Measurements from ENCODE around the gene UNC5A. TPM values are rescaled to one million over a fixed set of nuclear protein-coding genes. Genes with fewer than 3 reads are reported as not detected.

Gene UNC5A
- total and polyA plus RNA-seq, 11 donors = 0.09 to 0.43 (median 0.20) TPM; not detected in 7

- no peak for ATAC-seq
- Histone ChIP-seq H3K27me3 (peaks cover 33 to 80% (median 50%) of the 10 kb centered on the region in 9 donors), H3K4me1 (peaks cover 0 to 15% (median 3%) of the 10 kb centered on the region in 12 donors), H3K4me3 (peak overlapping the region in 11 of 12 donors; percentile 10 to 51 (median 40)), H3K36me3 (no peaks in the 10 kb centered on the region), H3K9me3 (no peaks in the 10 kb centered on the region), H3K27ac (no peak overlapping the region)
- TF ChIP-seq POLR2A (IDR thresholded peaks at IDR 0.05) (no peak), CTCF (IDR thresholded peaks at IDR 0.05) (no peak)
- intact Hi-C loops (cut with DNase I) = loop anchor here in 3 of 10 donors (5.0 to 10.0 kb wide), 3 partner anchors 140 to 153 kb away; no protein-coding TSS in a partner anchor
- 1 to 10% (median 2%) methylated on average over 9 to 42 of the region's 42 CpGs; no CpG with 5 or more reads in 1 of the 4 donors for WGBS, 4 donors
- DNase-seq = no peak
Observed at GRCh38 chr5:176817369-176817840, 7.0 kb downstream of the UNC5A start.

DNA sequence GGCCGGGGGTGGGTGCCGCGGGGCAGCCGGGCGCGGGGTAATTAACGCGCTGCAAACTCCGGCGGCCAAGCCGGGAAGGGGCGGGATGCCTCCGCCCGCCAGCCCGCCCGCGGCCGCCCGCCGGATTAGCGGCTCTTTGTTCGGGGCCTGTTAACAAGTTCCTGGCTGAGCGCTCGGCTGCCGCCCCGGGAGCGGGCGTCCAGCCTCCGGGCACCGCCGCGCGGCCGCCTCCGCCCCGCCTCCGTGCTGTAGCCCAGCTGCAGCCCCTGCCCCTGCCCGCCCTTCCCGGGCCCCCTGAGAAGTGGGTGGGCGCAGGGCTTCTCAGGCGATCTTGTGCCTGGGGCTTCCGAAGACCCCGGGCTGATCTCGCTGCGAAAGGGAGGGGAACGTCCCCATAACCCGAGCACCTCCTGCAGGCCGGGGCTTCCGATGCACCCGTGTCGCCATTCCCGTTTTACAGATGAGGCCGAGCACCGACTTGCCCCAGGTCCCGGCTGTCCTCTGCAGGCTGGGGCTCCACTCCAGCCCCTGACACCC lies 7.5 kb downstream of the UNC5A start:
- ATAC-seq (peak in 1 of 4 donors; percentile 34), DNase-seq (peak in 1 of 5 donors; percentile 22)
- H3K9me3 ChIP-seq = no peaks in the 10 kb centered on the region
- peaks cover 0 to 15% (median 3%) of the 10 kb centered on the region in 12 donors for H3K4me1 ChIP-seq
- 1% methylated on average over 13 to 55 of the region's 55 CpGs for WGBS, 4 donors
- TF ChIP-seq POLR2A (IDR thresholded peaks at IDR 0.05) (no peak), CTCF (IDR thresholded peaks at IDR 0.05) (peak in 3 of 12 donors; percentile 18 to 21 (median 20))
- no peak overlapping the region for H3K27ac ChIP-seq
- peak overlapping the region in 11 of 12 donors; percentile 10 to 51 (median 40) for H3K4me3 ChIP-seq
- H3K36me3 ChIP-seq = no peaks in the 10 kb centered on the region
- peaks cover 29 to 79% (median 45%) of the 10 kb centered on the region in 9 donors for H3K27me3 ChIP-seq
- intact Hi-C loops (cut with DNase I) = loop anchor here in 3 of 10 donors (2.0 to 10.0 kb wide), 4 partner anchors 139 to 159 kb away; no protein-coding TSS in a partner anchor

DNA sequence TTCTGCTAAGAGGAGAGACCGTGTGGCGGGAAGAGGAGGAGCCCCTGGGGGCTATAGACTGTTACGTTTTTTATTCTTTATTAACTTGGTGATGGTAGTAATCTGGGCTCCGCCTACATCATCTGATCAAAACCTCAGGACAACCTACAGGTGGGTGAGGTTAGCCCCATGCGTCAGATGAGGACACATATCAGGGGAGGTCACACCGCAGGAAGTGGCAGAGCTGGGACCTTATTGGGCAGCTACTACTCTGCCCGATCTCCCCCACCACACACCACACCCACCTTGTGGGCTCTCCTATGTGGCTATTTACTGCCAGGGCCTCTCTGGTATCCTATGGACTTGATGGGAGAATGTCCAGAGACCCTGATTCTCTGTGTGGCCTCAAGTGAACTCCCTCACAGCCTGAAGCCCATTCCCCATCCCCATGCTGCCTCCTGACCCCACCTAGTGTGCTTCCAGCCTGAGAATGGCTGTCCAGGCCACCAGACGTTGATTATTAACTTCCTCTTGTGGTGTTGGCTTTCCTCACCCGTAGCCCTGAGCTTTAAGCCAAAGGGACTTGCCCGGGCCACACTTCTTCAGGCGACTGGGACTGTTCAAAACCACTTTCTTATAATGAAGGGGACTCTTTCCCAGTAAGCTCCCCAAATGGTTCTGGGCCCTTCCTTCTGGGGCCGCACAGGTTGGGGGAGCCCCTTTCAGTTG lies 8.2 kb downstream of the UNC5A start:
- peaks cover 25 to 76% (median 41%) of the 10 kb centered on the region in 9 donors for H3K27me3 ChIP-seq
- intact Hi-C loops (cut with DNase I) = loop anchor here in 3 of 10 donors (2.0 to 10.0 kb wide), 4 partner anchors 139 to 160 kb away; no protein-coding TSS in a partner anchor
- peak in 1 of 5 donors; percentile 4 for DNase-seq

More for the DNA sequence above, 8.2 kb downstream of the UNC5A start:
- peaks cover 0 to 15% (median 3%) of the 10 kb centered on the region in 12 donors for H3K4me1 ChIP-seq
- TF ChIP-seq POLR2A (IDR thresholded peaks at IDR 0.05) (no peak), CTCF (IDR thresholded peaks at IDR 0.05) (no peak)
- H3K4me3 ChIP-seq = peak overlapping the region in 2 of 12 donors; percentile 20 to 43
- H3K27ac ChIP-seq = no peak overlapping the region
- H3K9me3 ChIP-seq = no peaks in the 10 kb centered on the region
- H3K36me3 ChIP-seq = no peaks in the 10 kb centered on the region
- no peak for ATAC-seq
- WGBS, 4 donors = 49 to 58% (median 50%) methylated on average over 12 of the region's 12 CpGs

Measured in heart left ventricle (tissue), 16 donors.